ENCODE measurements around the gene PPFIBP2. TPM values are rescaled to one million over a fixed set of nuclear protein-coding genes. Genes with fewer than 3 reads are reported as not detected.

The PPFIBP2 gene
- total and polyA plus RNA-seq, 2 of the 13 experiments (the other 11 are each of a cell fraction or from before 2014, with no cell fraction given), result 15.0 to 52.5 TPM

DNA sequence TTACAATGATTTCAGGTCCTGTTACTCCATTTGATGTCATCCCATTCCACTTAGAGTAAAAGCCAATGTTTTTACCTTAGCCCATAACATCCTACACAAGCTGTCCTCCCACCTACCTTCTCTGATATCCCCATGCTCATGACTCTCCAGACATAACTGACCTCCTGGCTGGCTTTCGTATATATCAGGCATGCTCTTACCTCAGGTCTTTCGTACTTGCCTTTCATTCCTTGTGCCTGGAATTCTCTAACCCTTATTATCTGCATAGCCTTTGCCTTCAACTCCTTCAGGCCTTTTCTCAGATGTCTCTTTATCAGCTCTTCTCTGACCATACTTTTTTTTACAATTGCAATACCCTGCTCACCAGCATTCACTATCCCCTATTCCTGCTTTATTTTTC, 169.8 kb downstream of the PPFIBP2 start:
- no peak for ATAC-seq
- Histone ChIP-seq H3K36me3 (replicated peaks in 1 of 2; ENCODE audit: control insufficient read depth in 1 of 2, insufficient read depth in 2 of 2, low read length in 2 of 2) (no peaks in the 10 kb centered on the region), H4K20me1 (ENCODE audit: insufficient read depth, low read length) (no peaks in the 10 kb centered on the region), H3K4me1 (ENCODE audit: insufficient read depth, low read length) (no peaks in the 10 kb centered on the region), H2AFZ (ENCODE audit: low read length) (no peak overlapping the region), H3K9ac (ENCODE audit: insufficient read depth, low read depth, low read length) (no peak overlapping the region), H3K79me2 (ENCODE audit: insufficient read depth, low read length) (no peaks in the 10 kb centered on the region), H3K27me3 (ENCODE audit: control insufficient read depth in 1 of 2, insufficient read depth in 2 of 2, low read length in 2 of 2) (peaks cover 0 to 31% of the 10 kb centered on the region in 2 experiments; a peak in 1 of 5 replicates), H3K4me3 (replicated peaks in 1 of 3; ENCODE audit: insufficient read depth in 1 of 3, low read depth in 2 of 3, low read length in 3 of 3) (no peak overlapping the region), H3K27ac (ENCODE audit: extremely low read length, insufficient read depth, low read length) (no peak overlapping the region), H3K4me2 (ENCODE audit: low read depth, low read length) (no peak overlapping the region), H3K9me3 (ENCODE audit: low read length) (no peaks in the 10 kb centered on the region)
- TF ChIP-seq SMC3 (IDR thresholded peaks at IDR 0.05; ENCODE audit: low read length), result no peak
- TF ChIP-seq RBFOX2 (IDR thresholded peaks at IDR 0.05; ENCODE audit: low read depth, low read length), result no peak
- no peak for TF ChIP-seq ZNF878 (CRISPR knock-in tag; IDR thresholded peaks at IDR 0.05)
- WGBS (ENCODE audit: low lambda C conversion rate), result 4% methylated on average over 2 of the region's 2 CpGs
- no TSS peak for BruUV-seq (replicated peaks)
- ChIA-PET CTCF (ENCODE audit: low intra/inter-chr PET ratio, low total read pairs) (no interaction called here), POLR2A (no interaction called here)
- no peak for DNase-seq (ENCODE audit: low spot score)
- intact Hi-C loops (cut with micrococcal nuclease; ENCODE audit: unreplicated experiment) (no loop called here), in situ Hi-C loops (cut with HindIII; ENCODE audit: extremely low pct_ligation_motif_present, low pct_unique_long_range_greater_than_20kb) (loop anchor here (25.0 kb wide), 1 partner anchor 321 kb away; no protein-coding TSS in a partner anchor)
- FAIRE-seq, result no peak

DNA sequence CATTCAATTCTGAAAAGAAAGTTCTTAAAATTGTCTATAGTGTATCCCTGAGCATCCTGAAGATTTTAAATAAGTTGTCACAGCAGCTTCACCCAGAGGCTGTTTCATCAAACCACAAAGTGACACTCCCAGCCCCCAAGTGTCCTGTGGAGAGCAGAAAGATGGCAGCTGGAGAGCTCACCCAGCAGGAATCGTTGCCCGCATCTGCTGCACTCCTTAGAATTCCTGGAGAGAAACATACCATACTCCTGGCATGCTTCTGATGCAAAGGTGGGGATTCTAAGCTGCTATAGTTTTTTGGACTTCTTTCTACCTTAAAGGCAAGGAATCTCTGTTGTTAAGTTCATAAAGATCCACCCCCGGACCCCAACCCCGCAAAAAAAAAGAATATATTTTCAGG, 173.0 kb downstream of the PPFIBP2 start:
- Histone ChIP-seq H3K4me3 (replicated peaks in 1 of 3; ENCODE audit: insufficient read depth in 1 of 3, low read depth in 2 of 3, low read length in 3 of 3) (no peak overlapping the region), H3K4me2 (ENCODE audit: low read depth, low read length) (no peak overlapping the region), H3K9me3 (ENCODE audit: low read length) (no peaks in the 10 kb centered on the region), H3K9ac (ENCODE audit: insufficient read depth, low read depth, low read length) (no peak overlapping the region), H3K4me1 (ENCODE audit: insufficient read depth, low read length) (peaks cover under 1% of the 10 kb centered on the region; the same call in 1 of the 2 replicates), H3K27ac (ENCODE audit: extremely low read length, insufficient read depth, low read length) (no peak overlapping the region), H2AFZ (ENCODE audit: low read length) (no peak overlapping the region), H3K27me3 (ENCODE audit: control insufficient read depth in 1 of 2, insufficient read depth in 2 of 2, low read length in 2 of 2) (peaks cover 0 to 34% of the 10 kb centered on the region in 2 experiments; a peak in 2 of 5 replicates), H4K20me1 (ENCODE audit: insufficient read depth, low read length) (no peaks in the 10 kb centered on the region), H3K79me2 (ENCODE audit: insufficient read depth, low read length) (no peaks in the 10 kb centered on the region), H3K36me3 (replicated peaks in 1 of 2; ENCODE audit: control insufficient read depth in 1 of 2, insufficient read depth in 2 of 2, low read length in 2 of 2) (no peaks in the 10 kb centered on the region)
- intact Hi-C loops (cut with micrococcal nuclease; ENCODE audit: unreplicated experiment), result no loop called here
- WGBS (ENCODE audit: low lambda C conversion rate), result 36% methylated on average over 4 of the region's 4 CpGs
- FAIRE-seq, result no peak
- BruUV-seq (replicated peaks), result no TSS peak
- ChIA-PET POLR2A (no interaction called here), CTCF (ENCODE audit: low intra/inter-chr PET ratio, low total read pairs) (no interaction called here)
- in situ Hi-C loops (cut with HindIII; ENCODE audit: extremely low pct_ligation_motif_present, low pct_unique_long_range_greater_than_20kb), result loop anchor here (25.0 kb wide), 1 partner anchor 324 kb away; no protein-coding TSS in a partner anchor
- DNase-seq (ENCODE audit: low spot score), result no peak
- ATAC-seq, result no peak
- TF ChIP-seq ZNF564 (CRISPR knock-in tag; IDR thresholded peaks at IDR 0.05) (no peak), SAFB2 (CRISPR knock-in tag; IDR thresholded peaks at IDR 0.05; ENCODE audit: borderline replicate concordance, low read depth) (no peak), ZNF891 (CRISPR knock-in tag; IDR thresholded peaks at IDR 0.05) (no peak), ZIK1 (CRISPR knock-in tag; IDR thresholded peaks at IDR 0.05; ENCODE audit: borderline replicate concordance, low read depth) (no peak), ZNF567 (CRISPR knock-in tag; IDR thresholded peaks at IDR 0.05; ENCODE audit: borderline replicate concordance) (no peak), ZNF652 (CRISPR knock-in tag; IDR thresholded peaks at IDR 0.05; ENCODE audit: borderline replicate concordance, low read depth) (no peak), NPAS2 (CRISPR knock-in tag; IDR thresholded peaks at IDR 0.05; ENCODE audit: borderline replicate concordance) (no peak), KAT2B (IDR thresholded peaks at IDR 0.05; ENCODE audit: borderline replicate concordance, low read depth, low read length) (no peak), ZNF556 (CRISPR knock-in tag; IDR thresholded peaks at IDR 0.05; ENCODE audit: borderline replicate concordance) (no peak)
- TF ChIP-seq, protein P1, sequence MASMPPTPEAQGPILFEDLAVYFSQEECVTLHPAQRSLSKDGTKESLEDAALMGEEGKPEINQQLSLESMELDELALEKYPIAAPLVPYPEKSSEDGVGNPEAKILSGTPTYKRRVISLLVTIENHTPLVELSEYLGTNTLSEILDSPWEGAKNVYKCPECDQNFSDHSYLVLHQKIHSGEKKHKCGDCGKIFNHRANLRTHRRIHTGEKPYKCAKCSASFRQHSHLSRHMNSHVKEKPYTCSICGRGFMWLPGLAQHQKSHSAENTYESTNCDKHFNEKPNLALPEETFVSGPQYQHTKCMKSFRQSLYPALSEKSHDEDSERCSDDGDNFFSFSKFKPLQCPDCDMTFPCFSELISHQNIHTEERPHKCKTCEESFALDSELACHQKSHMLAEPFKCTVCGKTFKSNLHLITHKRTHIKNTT (CRISPR knock-in tag; IDR thresholded peaks at IDR 0.05), result no peak
- TF ChIP-seq, protein P2, sequence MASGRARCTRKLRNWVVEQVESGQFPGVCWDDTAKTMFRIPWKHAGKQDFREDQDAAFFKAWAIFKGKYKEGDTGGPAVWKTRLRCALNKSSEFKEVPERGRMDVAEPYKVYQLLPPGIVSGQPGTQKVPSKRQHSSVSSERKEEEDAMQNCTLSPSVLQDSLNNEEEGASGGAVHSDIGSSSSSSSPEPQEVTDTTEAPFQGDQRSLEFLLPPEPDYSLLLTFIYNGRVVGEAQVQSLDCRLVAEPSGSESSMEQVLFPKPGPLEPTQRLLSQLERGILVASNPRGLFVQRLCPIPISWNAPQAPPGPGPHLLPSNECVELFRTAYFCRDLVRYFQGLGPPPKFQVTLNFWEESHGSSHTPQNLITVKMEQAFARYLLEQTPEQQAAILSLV (CRISPR knock-in tag; IDR thresholded peaks at IDR 0.05; ENCODE audit: borderline replicate concordance), result no peak
